K562 (cell line): ENCODE results near the gene LGALS3BP. TPM values are rescaled to one million over a fixed set of nuclear protein-coding genes. Genes with fewer than 3 reads are reported as not detected.

Experiments
- ATF1 ChIP-seq, 2 experiments: fragments of 450-650 bp in 1 of 2; IDR thresholded peaks; 2 replicates each; pipeline ENCODE4 v1.6.1; 2016; ENCODE audit warnings: missing compliant biosample characterization in 1 of 2, missing genetic modification characterization in 1 of 2
- BRD9 ChIP-seq: fragments of 450-650 bp; IDR thresholded peaks from 2 replicates; pipeline ENCODE4 v1.6.1; 2018; ENCODE audit warnings: low read depth; ENCODE audit not compliant: partially characterized antibody
- CBFB ChIP-seq: sonication (generic); formaldehyde crosslinking; IDR thresholded peaks from 2 replicates; pipeline ENCODE4 v1.4.0; 2020; ENCODE audit warnings: mild to moderate bottlenecking, missing genetic modification reagents
- CLOCK ChIP-seq: fragments of 250-450 bp; sonication (Bioruptor Pico); IDR thresholded peaks from 2 replicates; pipeline ENCODE4 v1.4.0; 2020; ENCODE audit warnings: mild to moderate bottlenecking, moderate library complexity, borderline replicate concordance
- COPS2 ChIP-seq: fragments of 450-650 bp; conservative IDR thresholded peaks from 2 replicates; pipeline ENCODE4 v1.6.1; 2016; ENCODE audit warnings: mild to moderate bottlenecking, moderate library complexity
- ERF ChIP-seq: fragments of 450-650 bp; formaldehyde crosslinking; IDR thresholded peaks from 2 replicates; pipeline ENCODE4 v1.4.0; 2020; ENCODE audit warnings: mild to moderate bottlenecking, mixed read lengths
- FOXA3 ChIP-seq, 2 experiments: fragments of 450-650 bp in 1 of 2; sonication (generic) in 1 of 2; formaldehyde crosslinking; IDR thresholded peaks in 1 of 2; conservative IDR thresholded peaks in 1 of 2; 2 replicates each; pipeline versions ENCODE4 v1.4.0 to v1.8.0; 2020 to 2022; ENCODE audit warnings: mild to moderate bottlenecking in 2 of 2, missing genetic modification reagents in 1 of 2
- MCM2 ChIP-seq: fragments of 450-650 bp; IDR thresholded peaks from 2 replicates; pipeline ENCODE4 v1.6.1; 2017; ENCODE audit warnings: low read depth, mild to moderate bottlenecking
- MTA1 ChIP-seq: fragments of 450-650 bp; IDR thresholded peaks from 2 replicates; pipeline ENCODE4 v1.6.1; 2017; ENCODE audit warnings: borderline replicate concordance
- MTA3 ChIP-seq: fragments of 450-650 bp; formaldehyde crosslinking; IDR thresholded peaks from 2 replicates; pipeline ENCODE4 v1.6.1; 2017; ENCODE audit warnings: mild to moderate bottlenecking, borderline replicate concordance
- NFE2 ChIP-seq: IDR thresholded peaks from 2 replicates; pipeline ENCODE4 v1.6.1; 2014; ENCODE audit warnings: antibody characterized with exemption, low read depth
- PHTF2 ChIP-seq: fragments of 250-450 bp; sonication (Bioruptor Pico); IDR thresholded peaks from 2 replicates; pipeline ENCODE4 v1.5.0; 2021; ENCODE audit warnings: mild to moderate bottlenecking
- RAD51 ChIP-seq: fragments of 450-650 bp; IDR thresholded peaks from 2 replicates; pipeline ENCODE4 v1.7.1; 2016; ENCODE audit warnings: low read depth, mild to moderate bottlenecking, borderline replicate concordance
- RBM34 ChIP-seq: fragments of 200-400 bp; formaldehyde crosslinking; IDR thresholded peaks from 2 replicates; pipeline ENCODE4 v1.6.1; 2018; ENCODE audit warnings: low read length, borderline replicate concordance; ENCODE audit not compliant: insufficient read depth
- RCOR1 ChIP-seq, 2 experiments: IDR thresholded peaks; 2 replicates each; pipeline ENCODE4 v1.6.1; 2012; ENCODE audit warnings: low read depth in 2 of 2, low read length in 2 of 2, borderline replicate concordance in 1 of 2, improper control_type of control experiment in 1 of 2
- TAF1 ChIP-seq: IDR thresholded peaks from 2 replicates; pipeline ENCODE4 v1.6.1; 2011; ENCODE audit warnings: mild to moderate bottlenecking, low read length, moderate library complexity; ENCODE audit not compliant: insufficient read depth, control insufficient read depth, severe bottlenecking; ENCODE audit errors: extremely low read depth
- TFAM ChIP-seq: fragments of 250-450 bp; sonication (Bioruptor Pico); conservative IDR thresholded peaks from 2 replicates; pipeline ENCODE4 v1.5.0; 2021; ENCODE audit warnings: mild to moderate bottlenecking, moderate library complexity
- TRIM25 ChIP-seq: fragments of 450-650 bp; IDR thresholded peaks from 2 replicates; pipeline ENCODE4 v1.7.0; 2016; ENCODE audit warnings: borderline replicate concordance
- WHSC1 ChIP-seq: IDR thresholded peaks from one replicate; pipeline ENCODE4 v1.6.1; 2012; ENCODE audit warnings: low read length, control low read depth, inconsistent platforms
- ZBTB11 ChIP-seq, 3 experiments: fragments of 200-800 bp in 1 of 3; fragments of 250-450 bp in 1 of 3; fragments of 450-650 bp in 1 of 3; sonication (Bioruptor Pico) in 1 of 3; sonication (Bioruptor generic) in 1 of 3; formaldehyde crosslinking in 1 of 3; IDR thresholded peaks; 2 replicates each; pipeline versions ENCODE4 v1.6.1 to v1.8.0; 2016 to 2022; ENCODE audit warnings: mild to moderate bottlenecking in 2 of 3, missing genetic modification characterization in 2 of 3, missing compliant biosample characterization in 1 of 3, moderate library complexity in 1 of 3
- ZNF586 ChIP-seq: fragments of 450-650 bp; formaldehyde crosslinking; conservative IDR thresholded peaks from 2 replicates; pipeline ENCODE4 v1.4.0; 2020; ENCODE audit warnings: mild to moderate bottlenecking, moderate library complexity
- polyA plus RNA-seq, 8 experiments: library from polyadenylated mRNA; depleted of rRNA in 4 of 8; stranded (reverse) in 5 of 8; unstranded in 3 of 8; fragments of >200 nt; fragmentation: Nextera tagmentation in 2 of 8; fragmentation: Illumina TruSeq in 1 of 8; extraction: Ambion mirVana in 2 of 8; extraction: Trizol in 1 of 8; gene quantifications; 2 replicates each; pipeline versions ENCODE4 v1.2.1 to v1.2.3, GENCODE V29; 2011 to 2014; ENCODE audit warnings: inconsistent platforms in 1 of 8, missing spikeins in 1 of 8
- total RNA-seq, 7 experiments: library from RNA; depleted of rRNA in 6 of 7; stranded (reverse); fragments of >200 nt in 6 of 7; fragmentation: Illumina TruSeq in 2 of 7; extraction: Trizol in 2 of 7; gene quantifications; 2 replicates each; pipeline versions ENCODE4 v1.2.1 to v1.2.3, GENCODE V29; 2011 to 2021; ENCODE audit warnings: low replicate concordance in 1 of 7

The LGALS3BP gene
- total and polyA plus RNA-seq, 9 of the 15 experiments (the other 6 are each of a cell fraction or from before 2014, with no cell fraction given) = 0.39 to 5.3 (median 3.2) TPM

GRCh38 chr17:78958641-78959127 lies 21.0 kb downstream of the LGALS3BP start (continued):
- TF ChIP-seq MTA1 (peak; percentile 75; the same call in 1 of the 2 replicates), RCOR1 (IDR thresholded peaks at IDR 0.05; ENCODE audit: borderline replicate concordance in 1 of 2, low read depth in 2 of 2, low read length in 2 of 2) (0 out of 4 replicates have a peak, but pooled peaks of 1 of the 2 experiments have one; percentile 15), WHSC1 (no peak), COPS2 (no peak), BRD9 (no peak), RAD51 (no peak), MTA3 (no peak), MCM2 (no peak), ZNF586 (no peak), TAF1 (no peak), TFAM (CRISPR knock-in tag) (no peak), ATF1 (CRISPR knock-in tag; IDR thresholded peaks at IDR 0.05) (no peak), ATF1 (tag; IDR thresholded peaks at IDR 0.05) (0 out of 2 replicates have a peak, but pooled peaks have one; percentile 15), NFE2 (peak; percentile 66), CBFB (CRISPR knock-in tag) (no peak), ERF (CRISPR knock-in tag) (no peak), ZBTB11 (CRISPR knock-in tag; IDR thresholded peaks at IDR 0.05) (no peak), RBM34 (no peak), FOXA3 (CRISPR knock-in tag; conservative IDR thresholded peaks at IDR 0.05 in 1 of 2, IDR thresholded peaks at IDR 0.05 in 1 of 2) (no peak), TRIM25 (no peak), PHTF2 (CRISPR knock-in tag) (no peak), CLOCK (CRISPR knock-in tag) (no peak)
